GM18505 (cell line): ENCODE measurements around the gene CGN.

ENCODE experiments used
- ATAC-seq: cut with Tn5 transposase; IDR thresholded peaks from one replicate; pipeline ENCODE4 v1.9.1; 2021; ENCODE audit not compliant: unreplicated experiment
- POLR2A ChIP-seq: IDR thresholded peaks from 4 replicates; pipeline ENCODE4 v1.6.1; 2011; ENCODE audit warnings: borderline replicate concordance; ENCODE audit not compliant: insufficient read depth, insufficient read length; ENCODE audit errors: extremely low read depth

CGN gene

DNA sequence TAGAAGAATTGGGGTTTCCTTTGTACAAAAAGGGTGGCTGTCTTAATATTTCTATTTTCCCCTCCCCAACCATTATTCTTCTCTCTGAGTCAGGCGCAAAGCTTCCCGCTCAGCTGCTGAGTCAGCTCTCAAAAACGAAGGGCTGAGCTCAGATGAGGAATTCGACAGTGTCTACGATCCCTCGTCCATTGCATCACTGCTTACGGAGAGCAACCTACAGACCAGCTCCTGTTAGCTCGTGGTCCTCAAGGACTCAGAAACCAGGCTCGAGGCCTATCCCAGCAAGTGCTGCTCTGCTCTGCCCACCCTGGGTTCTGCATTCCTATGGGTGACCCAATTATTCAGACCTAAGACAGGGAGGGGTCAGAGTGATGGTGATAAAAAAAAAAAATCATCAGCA is 25.9 kb downstream of the CGN start:
- TF ChIP-seq POLR2A = no peak
- ATAC-seq = no peak

- no peak for TF ChIP-seq POLR2A
- peak; percentile 31 for ATAC-seq
Measured at GRCh38 chr1:151539321-151540020, 28.3 kb downstream of the CGN start.

GRCh38 chr1:151540021-151540981 is 29.1 kb downstream of the CGN start, which contains the start of gene TUFT1:
TSS of gene TUFT1 (plus strand) at chr1:151540309. CDS start at chr1:151540367, 58 bp downstream.
- TF ChIP-seq POLR2A = peak; percentile 82
- ATAC-seq = peak; percentile 85

GRCh38 chr1:151540982-151541377 is 29.8 kb downstream of the CGN start:
- TF ChIP-seq POLR2A = no peak
- no peak for ATAC-seq

DNA sequence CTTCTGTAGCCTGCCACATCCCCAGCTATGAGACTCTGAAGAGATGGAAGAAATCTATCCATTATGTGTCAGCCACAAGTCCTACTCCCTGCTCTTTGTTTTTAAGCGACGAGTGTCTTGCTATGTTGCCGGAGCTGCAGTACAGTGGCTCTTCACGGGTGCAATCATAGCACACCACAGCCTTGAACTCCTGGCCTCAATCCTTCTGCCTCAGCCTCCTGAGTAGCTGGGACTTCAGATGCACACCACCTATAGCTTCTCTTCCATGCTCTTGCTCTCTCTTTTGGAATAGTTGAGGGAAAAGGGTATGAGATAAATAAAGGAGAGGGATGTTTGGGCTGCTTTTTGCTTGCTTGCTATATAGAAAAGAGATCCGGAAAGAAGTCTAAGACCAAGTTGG is 30.6 kb downstream of the CGN start:
- TF ChIP-seq POLR2A = no peak
- ATAC-seq = no peak

DNA sequence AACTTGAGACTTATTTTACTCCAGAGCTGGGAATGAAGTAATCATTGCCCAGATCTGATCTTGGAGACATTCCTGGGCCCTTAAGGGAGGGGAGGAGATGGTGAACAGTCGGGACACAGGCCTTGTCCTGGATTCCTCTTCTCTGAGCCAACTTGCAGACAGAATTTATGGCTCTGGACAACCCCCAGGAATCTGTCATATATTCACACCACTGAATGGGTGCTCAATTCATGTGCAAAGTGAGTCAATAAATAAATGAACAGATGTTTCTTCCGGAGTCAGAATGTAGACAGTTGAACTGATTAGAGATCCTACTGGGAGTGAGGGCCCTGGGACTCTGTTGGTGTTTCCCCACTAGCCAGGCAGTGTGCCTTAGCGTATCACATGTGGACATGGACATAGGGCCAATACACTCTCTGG is 31.5 kb downstream of the CGN start:
- no peak for TF ChIP-seq POLR2A
- no peak for ATAC-seq

DNA sequence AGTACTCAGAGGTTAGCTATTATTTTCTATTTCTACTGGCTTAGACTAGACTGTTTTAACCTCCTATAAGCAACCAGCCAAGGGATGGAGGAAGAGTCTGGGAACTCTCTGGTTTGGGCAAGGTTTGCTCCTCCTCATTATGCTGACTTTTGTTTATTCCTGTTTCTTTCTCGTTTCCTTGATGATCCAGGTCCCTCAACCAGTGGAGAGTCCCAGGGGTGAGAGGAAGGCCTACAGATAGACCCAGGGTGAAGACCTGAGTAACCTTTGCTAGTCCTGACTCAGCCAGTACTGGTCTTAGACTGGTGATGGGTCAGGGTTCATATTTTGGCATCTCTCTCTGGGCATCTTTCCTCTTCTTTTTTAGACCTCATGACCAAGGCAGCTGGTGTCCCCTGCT is 34.4 kb downstream of the CGN start:
- no peak for ATAC-seq
- TF ChIP-seq POLR2A = no peak

DNA sequence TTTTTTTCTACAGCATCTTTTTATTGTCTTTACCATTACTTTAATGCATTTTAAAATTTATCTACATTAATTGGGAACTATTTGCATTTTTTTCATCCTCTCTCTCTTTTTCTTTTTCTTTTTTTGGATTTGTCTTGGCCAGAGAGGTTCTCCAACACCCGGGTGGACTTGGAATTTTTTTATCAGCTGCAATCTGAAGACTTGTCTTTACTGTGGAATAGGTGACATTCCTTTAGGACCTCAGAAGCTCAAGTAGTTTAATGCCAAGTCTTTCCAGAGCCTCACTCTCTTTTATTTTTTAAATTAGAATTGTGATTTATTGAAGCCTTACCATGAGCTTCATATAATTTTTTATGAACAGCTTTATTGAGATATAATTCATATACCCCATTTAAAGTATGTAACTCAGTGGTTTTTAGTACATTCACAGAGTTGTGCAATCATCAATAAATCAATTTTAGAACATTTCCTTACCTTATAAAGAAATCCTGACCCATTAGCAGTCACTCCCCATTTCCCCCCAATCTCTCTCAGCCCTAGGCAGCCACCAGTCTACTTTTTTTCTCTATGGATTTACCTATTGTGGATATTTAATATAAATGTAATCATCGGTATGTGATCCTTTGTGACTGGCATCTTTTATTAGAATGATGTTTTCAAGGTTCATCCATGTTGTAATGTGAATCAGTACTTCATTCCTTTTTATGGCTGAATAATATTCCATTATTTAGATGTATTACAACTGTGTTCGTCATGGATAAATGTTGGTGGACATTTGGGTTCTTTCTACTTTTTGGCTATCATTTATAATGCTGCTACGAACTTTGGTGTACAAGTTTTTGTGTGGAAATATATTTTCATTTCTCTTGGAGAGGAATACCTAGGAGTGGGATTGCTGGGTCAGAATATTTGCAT is 35.1 kb downstream of the CGN start:
- no peak for TF ChIP-seq POLR2A
- no peak for ATAC-seq

DNA sequence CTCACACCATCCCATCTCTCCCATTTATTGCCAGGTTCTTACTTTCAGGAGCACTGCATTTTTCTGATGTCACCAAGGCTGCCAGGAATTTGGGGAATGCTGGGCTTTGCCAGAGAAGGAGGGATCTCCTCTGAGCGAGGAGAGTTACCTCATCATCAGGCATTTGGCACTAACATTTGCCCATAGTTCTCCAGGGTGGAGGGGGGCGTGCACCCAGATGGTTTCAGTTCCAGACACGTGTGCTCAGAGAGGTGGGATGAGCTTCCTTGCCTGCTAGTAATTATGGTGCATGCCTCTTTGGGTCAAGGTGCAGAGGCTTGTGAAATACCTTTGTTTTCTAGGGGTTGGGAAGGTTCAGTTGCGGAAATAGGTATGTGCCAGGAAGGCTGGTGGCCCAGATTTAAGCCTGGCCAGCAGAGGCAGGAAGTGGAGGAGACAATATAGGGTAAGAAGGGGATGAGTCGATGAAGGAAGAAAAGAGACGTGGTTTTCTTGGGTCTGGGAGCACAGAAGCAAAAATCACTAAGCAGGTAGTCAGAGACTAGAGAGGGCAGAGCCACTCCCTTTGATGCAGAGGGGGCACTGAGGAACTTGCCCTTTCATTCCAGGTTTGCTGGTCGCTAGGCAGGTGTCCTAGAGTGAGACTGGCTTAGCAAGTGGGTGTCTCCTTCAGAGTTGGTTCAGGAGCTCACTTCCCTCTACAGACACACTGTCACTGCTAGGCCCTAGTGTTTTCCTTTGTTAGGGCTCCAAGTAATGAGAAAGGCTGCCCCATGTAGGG is 36.1 kb downstream of the CGN start:
- no peak for TF ChIP-seq POLR2A
- ATAC-seq = no peak

- no peak for ATAC-seq
- no peak for TF ChIP-seq POLR2A
Measured at GRCh38 chr1:151547900-151548230, 36.7 kb downstream of the CGN start.

DNA sequence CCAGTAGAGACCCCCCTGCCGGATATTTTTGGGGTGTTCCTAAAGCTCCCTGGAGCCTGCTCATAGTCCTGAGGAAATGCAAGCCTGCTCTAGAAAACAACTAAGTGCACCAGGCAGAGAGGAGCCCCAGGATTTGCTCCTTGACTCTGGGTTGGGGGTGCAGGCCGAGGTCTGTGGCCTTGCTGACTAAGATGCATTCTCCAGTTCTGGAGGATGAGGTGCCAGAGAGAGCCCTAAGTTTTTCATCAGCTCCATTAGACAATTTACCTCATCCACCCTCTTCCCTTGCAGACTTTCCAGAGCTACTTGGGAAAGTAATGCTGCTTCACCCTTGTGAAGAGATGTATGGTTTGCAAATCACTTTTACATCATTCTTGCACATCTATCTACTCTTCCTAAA is 38.0 kb downstream of the CGN start:
- ATAC-seq = no peak
- TF ChIP-seq POLR2A = no peak

GRCh38 chr1:151553659-151554058 is 42.5 kb downstream of the CGN start:
- no peak for ATAC-seq
- no peak for TF ChIP-seq POLR2A
